HTR-8/SVneo (cell line): ENCODE results near the gene MYH9.

Experiments
- DNase-seq: peaks from one replicate; pipeline ENCODE4 v3.0.0; 2011; ENCODE audit warnings: low spot score, mixed read lengths; ENCODE audit not compliant: insufficient read length
- FAIRE-seq: peaks from 2 replicates; lab custom pipeline; 2011; peaks lifted over from hg19 to GRCh38; lab: Jason Lieb, UNC

The MYH9 gene

DNA sequence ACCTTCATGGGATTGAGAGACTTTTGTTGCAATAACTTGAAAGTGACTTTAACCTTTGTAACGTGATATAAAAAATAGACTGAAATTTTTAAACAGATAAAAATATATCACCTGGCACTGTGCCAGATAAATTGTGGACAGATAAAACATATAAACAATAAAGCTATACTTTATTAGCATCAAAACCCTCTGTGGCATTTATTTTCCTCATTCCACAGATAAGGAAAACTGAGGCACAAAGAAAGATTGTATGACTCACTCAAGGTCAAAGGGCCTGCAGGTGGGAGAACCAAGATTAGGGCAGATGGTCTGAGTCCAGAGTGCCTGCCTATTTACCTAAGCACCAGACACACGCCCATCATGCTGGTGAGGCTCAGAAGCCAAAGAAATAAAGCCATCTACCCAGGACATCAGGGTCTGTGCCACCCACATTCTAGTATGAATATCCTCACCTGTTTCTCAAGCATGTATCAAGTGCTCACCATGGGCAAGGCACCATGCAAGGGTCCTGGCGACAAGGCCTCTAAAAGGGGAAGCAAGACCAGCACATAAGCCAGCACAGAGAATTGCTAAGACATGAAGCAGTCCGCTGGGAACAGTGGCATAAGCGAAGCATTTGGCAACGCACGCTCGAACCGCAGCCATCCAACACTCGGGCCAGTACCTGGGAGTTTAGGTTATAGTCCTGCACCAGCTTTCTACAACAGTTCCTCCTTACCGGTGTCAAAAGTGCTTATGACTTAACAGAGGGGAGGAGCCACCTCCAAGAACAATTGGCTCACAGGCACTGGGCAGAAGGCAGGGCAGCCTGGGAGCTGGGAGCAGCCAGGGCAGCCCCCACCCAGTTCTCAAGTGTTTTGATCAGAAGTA, 17.6 kb downstream of the MYH9 start:
- DNase-seq (no peak), FAIRE-seq (no peak)

GRCh38 chr22:36369004-36369921, 18.5 kb downstream of the MYH9 start:
- FAIRE-seq (peak; percentile 36), DNase-seq (no peak)

- no peak for FAIRE-seq
- DNase-seq, result peak; percentile 71
Measured at GRCh38 chr22:36368359-36368983, 19.3 kb downstream of the MYH9 start.

- no peak for FAIRE-seq
- DNase-seq, result no peak
Measured at GRCh38 chr22:36367479-36367878, 20.3 kb downstream of the MYH9 start.

GRCh38 chr22:36367066-36367465, 20.7 kb downstream of the MYH9 start:
- no peak for FAIRE-seq
- no peak for DNase-seq

DNA sequence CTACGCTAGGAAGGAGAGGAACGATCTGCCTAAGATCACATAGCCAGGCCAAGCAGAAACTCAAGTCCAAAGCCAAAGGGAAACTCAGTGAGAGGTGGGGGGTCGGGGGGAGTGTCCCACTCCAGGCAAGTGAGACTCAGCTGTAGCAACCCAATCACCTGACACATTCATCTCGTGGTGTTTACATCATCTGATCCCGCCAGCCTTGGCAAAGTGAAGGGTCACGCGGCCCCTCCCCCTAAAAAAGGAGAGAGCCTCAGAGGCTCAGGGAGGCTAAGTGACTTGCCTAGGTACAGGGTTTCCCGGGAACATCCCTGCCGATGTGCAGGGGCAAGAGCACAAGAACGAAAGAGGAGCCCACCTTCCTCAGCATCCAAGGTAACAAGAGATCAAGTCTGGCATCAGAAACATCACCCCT, 21.5 kb downstream of the MYH9 start:
- FAIRE-seq, result no peak

DNA sequence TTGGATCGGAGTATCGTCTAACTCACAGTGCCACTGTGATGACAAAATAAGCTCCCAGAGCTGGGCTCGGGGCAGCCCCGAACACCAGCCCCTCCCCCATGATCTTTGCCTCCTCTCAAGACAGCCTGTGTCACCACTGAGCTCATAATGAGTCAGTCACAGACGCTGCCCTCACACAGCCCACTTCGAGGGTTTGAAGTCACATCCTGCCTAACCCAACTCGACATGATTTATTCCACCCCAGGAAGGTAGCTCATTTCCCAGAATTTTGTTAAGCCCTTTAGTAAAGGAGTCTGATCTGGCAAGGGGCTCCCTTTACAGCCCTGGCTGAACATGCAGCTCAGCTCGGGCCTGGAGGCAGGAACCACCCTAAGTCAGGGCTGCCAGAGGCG, 22.8 kb downstream of the MYH9 start:
- FAIRE-seq, result peak; percentile 16
- peak; percentile 79 for DNase-seq

More for the DNA sequence above, 21.5 kb downstream of the MYH9 start:
- DNase-seq, result no peak

GRCh38 chr22:36364255-36365019, 23.3 kb downstream of the MYH9 start:
- DNase-seq, result no peak
- FAIRE-seq, result no peak

GRCh38 chr22:36363349-36363981, 24.3 kb downstream of the MYH9 start:
- DNase-seq (no peak), FAIRE-seq (no peak)

GRCh38 chr22:36362932-36363331, 24.8 kb downstream of the MYH9 start:
- DNase-seq (no peak), FAIRE-seq (no peak)

DNA sequence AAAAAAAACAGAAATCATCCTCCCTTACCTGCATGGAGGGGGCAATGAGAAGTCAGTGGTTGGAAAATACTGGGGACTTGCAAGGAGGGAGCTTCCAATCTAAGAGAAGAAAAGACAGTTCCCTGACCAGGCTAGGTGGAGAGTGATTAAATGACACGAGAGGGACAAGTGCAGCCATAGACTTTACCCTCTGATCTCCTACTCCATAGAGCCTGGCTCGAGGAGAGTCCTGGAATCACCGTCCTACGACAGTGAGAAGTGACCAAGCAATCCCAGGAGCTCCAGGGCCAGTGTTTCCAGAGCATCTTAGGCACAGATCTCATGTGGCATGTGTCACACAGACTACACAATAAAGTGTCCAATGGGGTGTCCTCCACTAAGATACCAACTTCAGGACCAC, 25.7 kb downstream of the MYH9 start:
- DNase-seq, result no peak
- FAIRE-seq, result no peak

DNA sequence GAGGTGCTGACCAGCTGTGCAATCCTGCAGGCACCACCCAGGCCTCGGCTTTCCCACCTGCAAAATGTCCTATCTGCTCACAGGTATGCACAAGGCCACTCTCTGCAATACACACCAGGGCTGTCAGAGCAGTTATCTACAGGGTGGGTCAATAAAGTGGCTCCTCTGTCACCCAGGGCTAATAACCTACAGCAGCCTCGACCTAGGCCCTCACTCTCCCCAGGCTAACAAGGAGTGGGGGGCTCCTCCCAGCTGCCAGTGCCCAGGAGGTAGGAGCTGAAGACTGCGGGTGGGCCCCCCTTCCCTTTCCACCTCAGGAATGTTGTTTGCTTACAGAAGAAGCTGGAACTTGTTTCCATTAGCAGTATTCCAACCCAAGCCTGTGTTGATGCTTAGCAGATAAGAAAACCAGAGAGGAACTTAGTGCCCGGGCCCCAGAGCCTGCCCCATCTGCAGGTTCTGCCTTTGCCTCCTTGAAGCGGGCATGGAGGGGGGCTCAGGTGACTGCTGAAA, 26.8 kb downstream of the MYH9 start:
- DNase-seq (no peak), FAIRE-seq (no peak)

DNA sequence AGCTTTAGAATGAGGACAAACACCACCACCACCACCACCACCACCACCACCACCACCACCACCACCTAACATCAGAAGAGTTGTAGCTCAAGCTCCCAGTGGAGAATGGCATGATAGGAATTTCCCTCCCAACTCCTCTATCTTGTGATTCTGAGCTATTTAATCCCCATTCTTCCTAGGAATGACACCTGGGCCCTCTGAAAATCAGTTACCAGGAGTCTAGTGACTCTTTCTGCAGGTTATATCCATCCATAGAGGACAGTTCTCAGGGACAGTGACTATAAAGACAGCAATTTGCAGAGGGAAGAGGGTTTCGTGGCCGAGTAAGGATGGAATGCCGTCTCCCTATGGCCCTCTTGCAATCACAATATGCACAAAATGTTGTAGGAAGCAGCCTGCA, 27.8 kb downstream of the MYH9 start:
- FAIRE-seq (no peak), DNase-seq (no peak)

- no peak for FAIRE-seq
- DNase-seq, result no peak
Measured at GRCh38 chr22:36359470-36359996, 28.2 kb downstream of the MYH9 start.

GRCh38 chr22:36358533-36359469, 29.0 kb downstream of the MYH9 start:
- DNase-seq (no peak), FAIRE-seq (no peak)

- no peak for DNase-seq
- FAIRE-seq, result no peak
Measured at GRCh38 chr22:36356708-36357624, 30.8 kb downstream of the MYH9 start.

GRCh38 chr22:36355894-36356293, 31.9 kb downstream of the MYH9 start:
- DNase-seq (no peak), FAIRE-seq (no peak)
